Hepatocyte (in vitro differentiated cells): ENCODE results near the gene RGMB.

Experiments
- EZH2 ChIP-seq: fragments of 200-600 bp; sonication (generic); IDR thresholded peaks from 2 replicates; pipeline ENCODE4 v1.6.1; 2016; ENCODE audit warnings: antibody characterized with exemption, mild to moderate bottlenecking, borderline replicate concordance
- TF ChIP-seq, protein P1 (sequence below): fragments of 200-600 bp; sonication (generic); IDR thresholded peaks from 2 replicates; pipeline ENCODE4 v1.5.1; 2016; ENCODE audit warnings: antibody characterized with exemption, mild to moderate bottlenecking; ENCODE audit not compliant: poor library complexity

DNA sequence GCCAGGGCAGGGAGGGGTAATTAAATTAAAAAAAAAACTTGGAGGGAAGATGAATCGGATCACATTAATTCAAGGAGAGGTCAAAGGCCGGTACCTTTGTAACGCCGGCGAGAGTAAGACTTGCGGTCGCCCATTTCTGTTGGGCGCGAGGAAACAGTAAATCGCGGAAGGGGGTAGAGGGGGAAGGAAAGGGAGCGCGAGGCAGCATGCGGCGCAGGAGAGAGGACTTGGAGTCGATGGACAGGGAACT, 324 bp upstream of the RGMB start:
- TF ChIP-seq, protein P1, sequence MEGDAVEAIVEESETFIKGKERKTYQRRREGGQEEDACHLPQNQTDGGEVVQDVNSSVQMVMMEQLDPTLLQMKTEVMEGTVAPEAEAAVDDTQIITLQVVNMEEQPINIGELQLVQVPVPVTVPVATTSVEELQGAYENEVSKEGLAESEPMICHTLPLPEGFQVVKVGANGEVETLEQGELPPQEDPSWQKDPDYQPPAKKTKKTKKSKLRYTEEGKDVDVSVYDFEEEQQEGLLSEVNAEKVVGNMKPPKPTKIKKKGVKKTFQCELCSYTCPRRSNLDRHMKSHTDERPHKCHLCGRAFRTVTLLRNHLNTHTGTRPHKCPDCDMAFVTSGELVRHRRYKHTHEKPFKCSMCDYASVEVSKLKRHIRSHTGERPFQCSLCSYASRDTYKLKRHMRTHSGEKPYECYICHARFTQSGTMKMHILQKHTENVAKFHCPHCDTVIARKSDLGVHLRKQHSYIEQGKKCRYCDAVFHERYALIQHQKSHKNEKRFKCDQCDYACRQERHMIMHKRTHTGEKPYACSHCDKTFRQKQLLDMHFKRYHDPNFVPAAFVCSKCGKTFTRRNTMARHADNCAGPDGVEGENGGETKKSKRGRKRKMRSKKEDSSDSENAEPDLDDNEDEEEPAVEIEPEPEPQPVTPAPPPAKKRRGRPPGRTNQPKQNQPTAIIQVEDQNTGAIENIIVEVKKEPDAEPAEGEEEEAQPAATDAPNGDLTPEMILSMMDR, result no peak
- TF ChIP-seq EZH2, result no peak
